GM23338 (cell line): ENCODE data around the gene SF3B3. TPM values are rescaled to one million over a fixed set of nuclear protein-coding genes. Genes with fewer than 3 reads are reported as not detected.

Experiments used
- ATAC-seq: fragments of 200-7000 bp; cut with Tn5 transposase; 3 replicates; pipeline ENCODE4 v1.9.1; 2020
- DNase-seq: peaks from one replicate; pipeline ENCODE4 v3.0.0-alpha.2; 2015; ENCODE audit warnings: low spot score
- H2AFZ ChIP-seq: fragments of 200-600 bp; sonication (generic); 2 replicates; pipeline ENCODE4 v1.8.0; 2016; ENCODE audit warnings: antibody characterized with exemption, mild to moderate bottlenecking, moderate library complexity
- H3F3A ChIP-seq: fragments of 200-600 bp; sonication (generic); replicated peaks from 2 replicates; pipeline ENCODE4 v1.8.0; 2017; ENCODE audit warnings: antibody characterized with exemption, mixed run types, low read depth
- H3K27ac ChIP-seq: fragments of 200-600 bp; sonication (generic); 2 replicates; pipeline ENCODE4 v1.6.1; 2016; ENCODE audit warnings: low read depth
- H3K27me3 ChIP-seq: fragments of 200-600 bp; sonication (generic); 2 replicates; pipeline ENCODE4 v1.8.0; 2016; ENCODE audit warnings: mild to moderate bottlenecking, mixed run types, moderate library complexity; ENCODE audit not compliant: insufficient read depth
- H3K36me3 ChIP-seq: fragments of 200-600 bp; sonication (generic); 2 replicates; pipeline ENCODE4 v1.8.0; 2016; ENCODE audit warnings: mild to moderate bottlenecking; ENCODE audit not compliant: insufficient read depth
- H3K4me1 ChIP-seq: fragments of 200-600 bp; sonication (generic); 2 replicates; pipeline ENCODE4 v1.8.0; 2016; ENCODE audit warnings: mild to moderate bottlenecking, moderate library complexity; ENCODE audit not compliant: insufficient read depth
- H3K4me2 ChIP-seq: fragments of 200-600 bp; sonication (generic); 2 replicates; pipeline ENCODE4 v1.7.1; 2017; ENCODE audit warnings: mixed run types
- H3K4me3 ChIP-seq: fragments of 200-600 bp; sonication (generic); 2 replicates; pipeline ENCODE4 v1.6.1; 2016; ENCODE audit warnings: mixed run types
- H3K79me2 ChIP-seq: fragments of 200-600 bp; sonication (generic); replicated peaks from 2 replicates; pipeline ENCODE4 v1.8.0; 2017; ENCODE audit warnings: mild to moderate bottlenecking; ENCODE audit not compliant: insufficient read depth
- H3K9me2 ChIP-seq: fragments of 200-600 bp; sonication (generic); 2 replicates; pipeline ENCODE4 v1.8.0; 2017; ENCODE audit not compliant: insufficient read depth
- H4K20me1 ChIP-seq: fragments of 200-600 bp; sonication (generic); replicated peaks from 2 replicates; pipeline ENCODE4 v1.8.0; 2017; ENCODE audit warnings: mild to moderate bottlenecking; ENCODE audit not compliant: insufficient read depth
- H3K27ac Mint-ChIP-seq: 2 replicates; pipeline ENCODE4 v1.8.0; 2020; ENCODE audit warnings: inconsistent platforms, mild to moderate bottlenecking, moderate library complexity, mixed read lengths
- H3K27me3 Mint-ChIP-seq: 3 replicates; pipeline ENCODE4 v1.8.0; 2022; ENCODE audit warnings: low read depth, mild to moderate bottlenecking, moderate library complexity, mixed read lengths, inconsistent platforms; ENCODE audit not compliant: insufficient read depth, poor library complexity
- H3K36me3 Mint-ChIP-seq: 3 replicates; pipeline ENCODE4 v1.8.0; 2021; ENCODE audit warnings: low read depth, mild to moderate bottlenecking, inconsistent platforms, moderate library complexity, mixed read lengths
- H3K4me1 Mint-ChIP-seq: 3 replicates; pipeline ENCODE4 v1.8.0; 2020; ENCODE audit warnings: mild to moderate bottlenecking, inconsistent platforms, mixed read lengths
- H3K4me3 Mint-ChIP-seq: 3 replicates; pipeline ENCODE4 v1.8.0; 2021; ENCODE audit warnings: moderate library complexity, mild to moderate bottlenecking, inconsistent platforms, mixed read lengths
- H3K9me3 Mint-ChIP-seq: 3 replicates; pipeline ENCODE4 v1.8.0; 2020; ENCODE audit warnings: moderate library complexity, mild to moderate bottlenecking, inconsistent platforms, mixed read lengths
- CREB1 ChIP-seq: fragments of 250-450 bp; sonication (Bioruptor Pico); IDR thresholded peaks from 2 replicates; pipeline ENCODE4 v1.5.0; 2020; ENCODE audit warnings: low read depth, mild to moderate bottlenecking, moderate library complexity
- EZH2phosphoT487 ChIP-seq: fragments of 200-600 bp; sonication (generic); IDR thresholded peaks from one replicate; pipeline ENCODE4 v1.8.1; 2018; ENCODE audit warnings: antibody characterized with exemption; ENCODE audit not compliant: unreplicated experiment
- JUNB ChIP-seq: IDR thresholded peaks from one replicate; pipeline ENCODE4 v1.6.1; 2016; ENCODE audit warnings: antibody characterized with exemption; ENCODE audit not compliant: unreplicated experiment
- NANOG ChIP-seq: IDR thresholded peaks from 2 replicates; pipeline ENCODE4 v1.6.1; 2016; ENCODE audit warnings: antibody characterized with exemption, borderline replicate concordance
- POLR2AphosphoS5 ChIP-seq: IDR thresholded peaks from 2 replicates; pipeline ENCODE4 v1.6.1; 2016; ENCODE audit warnings: antibody characterized with exemption, low read depth
- ZNF114 ChIP-seq: fragments of 250-450 bp; sonication (Bioruptor Pico); IDR thresholded peaks from 2 replicates; pipeline ENCODE4 v1.5.0; 2020; ENCODE audit warnings: mild to moderate bottlenecking, moderate library complexity
- ZNF331 ChIP-seq: fragments of 250-450 bp; sonication (Bioruptor Pico); IDR thresholded peaks from 2 replicates; pipeline ENCODE4 v1.5.0; 2020; ENCODE audit warnings: low read depth, mild to moderate bottlenecking, moderate library complexity
- polyA plus RNA-seq: library from polyadenylated mRNA; unstranded; fragments of >200 nt; fragmentation: Nextera tagmentation; extraction: Ambion mirVana; gene quantifications from 2 replicates; pipeline ENCODE4 v1.2.1, GENCODE V29; 2016
- total RNA-seq: library from RNA; depleted of rRNA; stranded (reverse); fragments of >200 nt; shearing (Covaris generic); gene quantifications from 2 replicates; pipeline ENCODE4 v1.2.3, GENCODE V29; 2014
- TF ChIP-seq, protein P1 (sequence below): fragments of 250-450 bp; sonication (Bioruptor Pico); IDR thresholded peaks from 2 replicates; pipeline ENCODE4 v1.5.0; 2020; ENCODE audit warnings: mild to moderate bottlenecking, moderate library complexity
- TF ChIP-seq, protein P2 (sequence below), 2 experiments: fragments of 200-600 bp in 1 of 2; sonication (generic) in 1 of 2; conservative IDR thresholded peaks; 2 replicates each; pipeline versions ENCODE4 v1.5.1 to v1.6.1; 2016 to 2017; ENCODE audit warnings: antibody characterized with exemption in 2 of 2, low read depth in 2 of 2, mild to moderate bottlenecking in 2 of 2, moderate library complexity in 1 of 2
- TF ChIP-seq, protein P3 (sequence below): IDR thresholded peaks from one replicate; pipeline ENCODE4 v1.6.1; 2018; ENCODE audit warnings: antibody characterized with exemption; ENCODE audit not compliant: unreplicated experiment

Gene SF3B3
- total and polyA plus RNA-seq, 2 experiments from 2014 or later = 202 to 289 TPM

DNA sequence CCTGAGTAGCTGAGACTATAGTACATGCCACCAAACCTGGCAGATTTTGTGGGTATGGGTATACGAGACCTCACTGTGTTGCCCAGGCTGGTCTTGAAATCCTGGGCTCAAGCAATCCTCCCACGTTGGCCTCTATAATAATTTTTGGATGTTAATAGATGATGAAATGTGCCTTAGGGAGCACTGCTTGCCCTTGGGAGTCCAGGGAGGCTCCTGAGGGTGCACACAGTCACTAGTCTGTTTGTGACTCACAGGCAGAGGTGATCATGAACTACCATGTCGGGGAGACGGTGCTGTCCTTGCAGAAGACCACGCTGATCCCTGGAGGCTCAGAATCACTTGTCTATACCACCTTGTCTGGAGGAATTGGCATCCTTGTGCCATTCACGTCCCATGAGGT lies 46.1 kb downstream of the SF3B3 start:
- H3K27ac ChIP-seq = no peak overlapping the region
- H3K27ac Mint-ChIP-seq = no peak overlapping the region
- peaks cover 83% of the 10 kb centered on the region for H3K36me3 ChIP-seq
- no peaks in the 10 kb centered on the region for H3K9me2 ChIP-seq
- peaks cover 13% of the 10 kb centered on the region; the same call in 2 of the 3 replicates for H3K4me1 Mint-ChIP-seq
- H3K9me3 Mint-ChIP-seq = no peaks in the 10 kb centered on the region; the same call in 2 of the 3 replicates
- peaks cover 15% of the 10 kb centered on the region for H3K27me3 Mint-ChIP-seq
- no peak for TF ChIP-seq NANOG
- no peak for TF ChIP-seq JUNB
- no peak for TF ChIP-seq EZH2phosphoT487
- TF ChIP-seq, protein P1, sequence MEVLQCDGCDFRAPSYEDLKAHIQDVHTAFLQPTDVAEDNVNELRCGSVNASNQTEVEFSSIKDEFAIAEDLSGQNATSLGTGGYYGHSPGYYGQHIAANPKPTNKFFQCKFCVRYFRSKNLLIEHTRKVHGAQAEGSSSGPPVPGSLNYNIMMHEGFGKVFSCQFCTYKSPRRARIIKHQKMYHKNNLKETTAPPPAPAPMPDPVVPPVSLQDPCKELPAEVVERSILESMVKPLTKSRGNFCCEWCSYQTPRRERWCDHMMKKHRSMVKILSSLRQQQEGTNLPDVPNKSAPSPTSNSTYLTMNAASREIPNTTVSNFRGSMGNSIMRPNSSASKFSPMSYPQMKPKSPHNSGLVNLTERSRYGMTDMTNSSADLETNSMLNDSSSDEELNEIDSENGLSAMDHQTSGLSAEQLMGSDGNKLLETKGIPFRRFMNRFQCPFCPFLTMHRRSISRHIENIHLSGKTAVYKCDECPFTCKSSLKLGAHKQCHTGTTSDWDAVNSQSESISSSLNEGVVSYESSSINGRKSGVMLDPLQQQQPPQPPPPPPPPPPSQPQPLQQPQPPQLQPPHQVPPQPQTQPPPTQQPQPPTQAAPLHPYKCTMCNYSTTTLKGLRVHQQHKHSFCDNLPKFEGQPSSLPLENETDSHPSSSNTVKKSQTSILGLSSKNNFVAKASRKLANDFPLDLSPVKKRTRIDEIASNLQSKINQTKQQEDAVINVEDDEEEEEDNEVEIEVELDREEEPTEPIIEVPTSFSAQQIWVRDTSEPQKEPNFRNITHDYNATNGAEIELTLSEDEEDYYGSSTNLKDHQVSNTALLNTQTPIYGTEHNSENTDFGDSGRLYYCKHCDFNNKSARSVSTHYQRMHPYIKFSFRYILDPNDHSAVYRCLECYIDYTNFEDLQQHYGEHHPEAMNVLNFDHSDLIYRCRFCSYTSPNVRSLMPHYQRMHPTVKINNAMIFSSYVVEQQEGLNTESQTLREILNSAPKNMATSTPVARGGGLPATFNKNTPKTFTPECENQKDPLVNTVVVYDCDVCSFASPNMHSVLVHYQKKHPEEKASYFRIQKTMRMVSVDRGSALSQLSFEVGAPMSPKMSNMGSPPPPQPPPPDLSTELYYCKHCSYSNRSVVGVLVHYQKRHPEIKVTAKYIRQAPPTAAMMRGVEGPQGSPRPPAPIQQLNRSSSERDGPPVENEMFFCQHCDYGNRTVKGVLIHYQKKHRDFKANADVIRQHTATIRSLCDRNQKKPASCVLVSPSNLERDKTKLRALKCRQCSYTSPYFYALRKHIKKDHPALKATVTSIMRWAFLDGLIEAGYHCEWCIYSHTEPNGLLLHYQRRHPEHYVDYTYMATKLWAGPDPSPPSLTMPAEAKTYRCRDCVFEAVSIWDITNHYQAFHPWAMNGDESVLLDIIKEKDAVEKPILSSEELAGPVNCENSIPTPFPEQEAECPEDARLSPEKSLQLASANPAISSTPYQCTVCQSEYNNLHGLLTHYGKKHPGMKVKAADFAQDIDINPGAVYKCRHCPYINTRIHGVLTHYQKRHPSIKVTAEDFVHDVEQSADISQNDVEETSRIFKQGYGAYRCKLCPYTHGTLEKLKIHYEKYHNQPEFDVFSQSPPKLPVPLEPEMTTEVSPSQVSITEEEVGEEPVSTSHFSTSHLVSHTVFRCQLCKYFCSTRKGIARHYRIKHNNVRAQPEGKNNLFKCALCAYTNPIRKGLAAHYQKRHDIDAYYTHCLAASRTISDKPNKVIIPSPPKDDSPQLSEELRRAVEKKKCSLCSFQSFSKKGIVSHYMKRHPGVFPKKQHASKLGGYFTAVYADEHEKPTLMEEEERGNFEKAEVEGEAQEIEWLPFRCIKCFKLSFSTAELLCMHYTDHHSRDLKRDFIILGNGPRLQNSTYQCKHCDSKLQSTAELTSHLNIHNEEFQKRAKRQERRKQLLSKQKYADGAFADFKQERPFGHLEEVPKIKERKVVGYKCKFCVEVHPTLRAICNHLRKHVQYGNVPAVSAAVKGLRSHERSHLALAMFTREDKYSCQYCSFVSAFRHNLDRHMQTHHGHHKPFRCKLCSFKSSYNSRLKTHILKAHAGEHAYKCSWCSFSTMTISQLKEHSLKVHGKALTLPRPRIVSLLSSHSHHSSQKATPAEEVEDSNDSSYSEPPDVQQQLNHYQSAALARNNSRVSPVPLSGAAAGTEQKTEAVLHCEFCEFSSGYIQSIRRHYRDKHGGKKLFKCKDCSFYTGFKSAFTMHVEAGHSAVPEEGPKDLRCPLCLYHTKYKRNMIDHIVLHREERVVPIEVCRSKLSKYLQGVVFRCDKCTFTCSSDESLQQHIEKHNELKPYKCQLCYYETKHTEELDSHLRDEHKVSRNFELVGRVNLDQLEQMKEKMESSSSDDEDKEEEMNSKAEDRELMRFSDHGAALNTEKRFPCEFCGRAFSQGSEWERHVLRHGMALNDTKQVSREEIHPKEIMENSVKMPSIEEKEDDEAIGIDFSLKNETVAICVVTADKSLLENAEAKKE (CRISPR knock-in tag) = no peak
- peaks cover 78% of the 10 kb centered on the region for H3F3A ChIP-seq
- H3K36me3 Mint-ChIP-seq = peaks cover 99% of the 10 kb centered on the region
- no peak overlapping the region for H2AFZ ChIP-seq
- no peak overlapping the region for H3K4me3 ChIP-seq
- no peak overlapping the region for H3K4me2 ChIP-seq
- no peaks in the 10 kb centered on the region for H3K27me3 ChIP-seq
- H3K4me3 Mint-ChIP-seq = no peak overlapping the region
- H3K4me1 ChIP-seq = no peaks in the 10 kb centered on the region; the same call in 1 of the 2 replicates
- no peak for DNase-seq
- peaks cover 8% of the 10 kb centered on the region for H3K79me2 ChIP-seq
- no peak for ATAC-seq
- H4K20me1 ChIP-seq = peaks cover 78% of the 10 kb centered on the region

DNA sequence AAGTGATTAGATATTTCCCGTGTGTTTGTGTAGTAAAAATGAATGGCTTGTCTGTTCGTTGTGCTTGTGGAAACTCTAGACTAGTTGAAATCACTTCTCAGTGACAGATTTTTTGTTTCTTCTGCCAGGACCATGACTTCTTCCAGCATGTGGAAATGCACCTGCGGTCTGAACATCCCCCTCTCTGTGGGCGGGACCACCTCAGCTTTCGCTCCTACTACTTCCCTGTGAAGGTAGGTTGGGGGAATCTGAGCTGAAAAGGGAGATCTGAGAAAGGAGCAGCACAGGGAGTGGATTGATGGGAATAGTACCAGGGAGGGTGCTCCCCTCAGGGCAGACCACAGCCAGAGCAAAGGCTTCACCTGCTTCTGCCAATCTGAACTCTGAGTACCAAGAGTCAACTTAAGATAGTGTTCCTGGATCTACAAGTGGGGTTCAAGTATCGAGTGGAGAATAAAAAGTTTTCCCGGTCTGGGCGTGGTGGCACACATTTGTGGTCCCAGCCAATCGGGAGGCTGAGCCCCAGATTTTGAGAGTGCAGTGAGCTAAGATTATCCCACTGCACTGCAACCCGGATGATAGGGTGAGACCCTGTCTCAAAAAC lies 47.5 kb downstream of the SF3B3 start:
- H2AFZ ChIP-seq = no peak overlapping the region
- ATAC-seq = no peak
- H3K4me1 Mint-ChIP-seq = peaks cover 17% of the 10 kb centered on the region; the same call in 2 of the 3 replicates
- H3K27me3 ChIP-seq = no peaks in the 10 kb centered on the region
- H3K9me3 Mint-ChIP-seq = no peaks in the 10 kb centered on the region; the same call in 2 of the 3 replicates
- H3K4me1 ChIP-seq = peaks cover 7% of the 10 kb centered on the region
- peaks cover 92% of the 10 kb centered on the region for H3K36me3 Mint-ChIP-seq
- H3K9me2 ChIP-seq = no peaks in the 10 kb centered on the region
- H3K27ac ChIP-seq = peak overlapping the region; percentile 81
- peaks cover 3% of the 10 kb centered on the region for H3K79me2 ChIP-seq
- DNase-seq = no peak
- peaks cover 70% of the 10 kb centered on the region for H4K20me1 ChIP-seq
- no peak overlapping the region; the same call in 1 of the 2 replicates for H3K27ac Mint-ChIP-seq
- peaks cover 11% of the 10 kb centered on the region for H3K27me3 Mint-ChIP-seq
- H3F3A ChIP-seq = peaks cover 75% of the 10 kb centered on the region
- no peak overlapping the region for H3K4me3 ChIP-seq
- H3K4me2 ChIP-seq = no peak overlapping the region
- H3K36me3 ChIP-seq = peaks cover 70% of the 10 kb centered on the region
- no peak overlapping the region for H3K4me3 Mint-ChIP-seq
- TF ChIP-seq, protein P2, sequence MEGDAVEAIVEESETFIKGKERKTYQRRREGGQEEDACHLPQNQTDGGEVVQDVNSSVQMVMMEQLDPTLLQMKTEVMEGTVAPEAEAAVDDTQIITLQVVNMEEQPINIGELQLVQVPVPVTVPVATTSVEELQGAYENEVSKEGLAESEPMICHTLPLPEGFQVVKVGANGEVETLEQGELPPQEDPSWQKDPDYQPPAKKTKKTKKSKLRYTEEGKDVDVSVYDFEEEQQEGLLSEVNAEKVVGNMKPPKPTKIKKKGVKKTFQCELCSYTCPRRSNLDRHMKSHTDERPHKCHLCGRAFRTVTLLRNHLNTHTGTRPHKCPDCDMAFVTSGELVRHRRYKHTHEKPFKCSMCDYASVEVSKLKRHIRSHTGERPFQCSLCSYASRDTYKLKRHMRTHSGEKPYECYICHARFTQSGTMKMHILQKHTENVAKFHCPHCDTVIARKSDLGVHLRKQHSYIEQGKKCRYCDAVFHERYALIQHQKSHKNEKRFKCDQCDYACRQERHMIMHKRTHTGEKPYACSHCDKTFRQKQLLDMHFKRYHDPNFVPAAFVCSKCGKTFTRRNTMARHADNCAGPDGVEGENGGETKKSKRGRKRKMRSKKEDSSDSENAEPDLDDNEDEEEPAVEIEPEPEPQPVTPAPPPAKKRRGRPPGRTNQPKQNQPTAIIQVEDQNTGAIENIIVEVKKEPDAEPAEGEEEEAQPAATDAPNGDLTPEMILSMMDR (conservative IDR thresholded peaks at IDR 0.05; ENCODE audit: low read depth in 2 of 2) = no peak
- no peak for TF ChIP-seq ZNF331 (CRISPR knock-in tag)
- TF ChIP-seq JUNB = no peak
- no peak for TF ChIP-seq POLR2AphosphoS5
- no peak for TF ChIP-seq CREB1 (CRISPR knock-in tag)
- TF ChIP-seq ZNF114 (CRISPR knock-in tag) = no peak
- TF ChIP-seq, protein P3, sequence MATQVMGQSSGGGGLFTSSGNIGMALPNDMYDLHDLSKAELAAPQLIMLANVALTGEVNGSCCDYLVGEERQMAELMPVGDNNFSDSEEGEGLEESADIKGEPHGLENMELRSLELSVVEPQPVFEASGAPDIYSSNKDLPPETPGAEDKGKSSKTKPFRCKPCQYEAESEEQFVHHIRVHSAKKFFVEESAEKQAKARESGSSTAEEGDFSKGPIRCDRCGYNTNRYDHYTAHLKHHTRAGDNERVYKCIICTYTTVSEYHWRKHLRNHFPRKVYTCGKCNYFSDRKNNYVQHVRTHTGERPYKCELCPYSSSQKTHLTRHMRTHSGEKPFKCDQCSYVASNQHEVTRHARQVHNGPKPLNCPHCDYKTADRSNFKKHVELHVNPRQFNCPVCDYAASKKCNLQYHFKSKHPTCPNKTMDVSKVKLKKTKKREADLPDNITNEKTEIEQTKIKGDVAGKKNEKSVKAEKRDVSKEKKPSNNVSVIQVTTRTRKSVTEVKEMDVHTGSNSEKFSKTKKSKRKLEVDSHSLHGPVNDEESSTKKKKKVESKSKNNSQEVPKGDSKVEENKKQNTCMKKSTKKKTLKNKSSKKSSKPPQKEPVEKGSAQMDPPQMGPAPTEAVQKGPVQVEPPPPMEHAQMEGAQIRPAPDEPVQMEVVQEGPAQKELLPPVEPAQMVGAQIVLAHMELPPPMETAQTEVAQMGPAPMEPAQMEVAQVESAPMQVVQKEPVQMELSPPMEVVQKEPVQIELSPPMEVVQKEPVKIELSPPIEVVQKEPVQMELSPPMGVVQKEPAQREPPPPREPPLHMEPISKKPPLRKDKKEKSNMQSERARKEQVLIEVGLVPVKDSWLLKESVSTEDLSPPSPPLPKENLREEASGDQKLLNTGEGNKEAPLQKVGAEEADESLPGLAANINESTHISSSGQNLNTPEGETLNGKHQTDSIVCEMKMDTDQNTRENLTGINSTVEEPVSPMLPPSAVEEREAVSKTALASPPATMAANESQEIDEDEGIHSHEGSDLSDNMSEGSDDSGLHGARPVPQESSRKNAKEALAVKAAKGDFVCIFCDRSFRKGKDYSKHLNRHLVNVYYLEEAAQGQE = no peak
